PC-9 (cell line): ENCODE results near the gene C11orf52. TPM values are rescaled to one million over a fixed set of nuclear protein-coding genes. Genes with fewer than 3 reads are reported as not detected.
A peak's percentile ranks its signal among the peaks of the same experiment; 100 is the strongest.

ENCODE experiments used
- Bru-seq: library from RNA; stranded (reverse); fragments of 400-500 nt; gene quantifications from one replicate; lab custom pipeline; 2021; lab: Mats Ljungman, UMichigan
- BruChase-seq, 2 experiments: library from RNA; stranded (reverse); fragments of 400-500 nt; gene quantifications; one replicate each; lab custom pipeline; 2021; lab: Mats Ljungman, UMichigan
- BruUV-seq: library from RNA; stranded (reverse); fragments of 400-500 nt; replicated peaks from 2 replicates; lab custom pipeline; 2021; lab: Mats Ljungman, UMichigan
- CTCF ChIA-PET: fragments of 300-600 bp; sonication (Branson Sonifier 250); formaldehyde crosslinking; loops from one replicate; lab custom pipeline; 2022; ENCODE audit warnings: antibody characterized with exemption; lab: Charles Lee
- POLR2A ChIA-PET: fragments of 300-600 bp; sonication (Branson Sonifier 250); formaldehyde crosslinking; loops from one replicate; lab custom pipeline; 2022; ENCODE audit warnings: antibody characterized with exemption; ENCODE audit not compliant: unreplicated experiment; lab: Charles Lee
- DNase-seq, 2 experiments: peaks; one replicate each; pipeline versions ENCODE4 v3.0.0 to v3.0.0-alpha.2; 2015 to 2022; ENCODE audit warnings: mixed read lengths in 1 of 2
- H2AFZ ChIP-seq: fragments of 200-600 bp; sonication (generic); 2 replicates; pipeline ENCODE4 v1.8.1; 2017; ENCODE audit warnings: antibody characterized with exemption
- H3F3A ChIP-seq: fragments of 200-600 bp; sonication (generic); 2 replicates; pipeline ENCODE4 v1.8.1; 2017; ENCODE audit warnings: antibody characterized with exemption, mild to moderate bottlenecking, low read depth; ENCODE audit not compliant: insufficient read depth
- H3K27ac ChIP-seq: fragments of 200-600 bp; sonication (generic); 2 replicates; pipeline ENCODE4 v1.6.1; 2016; ENCODE audit warnings: mixed run types
- H3K27me3 ChIP-seq: fragments of 200-600 bp; sonication (generic); 2 replicates; pipeline ENCODE4 v1.6.1; 2016; ENCODE audit warnings: low read depth, mixed run types; ENCODE audit not compliant: insufficient read depth
- H3K36me3 ChIP-seq: fragments of 200-600 bp; sonication (generic); 2 replicates; pipeline ENCODE4 v1.6.1; 2016; ENCODE audit warnings: low read depth, mixed run types
- H3K4me1 ChIP-seq: fragments of 200-600 bp; sonication (generic); replicated peaks from 2 replicates; pipeline ENCODE4 v1.6.1; 2016; ENCODE audit warnings: mixed run types; ENCODE audit not compliant: insufficient read depth
- H3K4me2 ChIP-seq: fragments of 200-600 bp; sonication (generic); 2 replicates; pipeline ENCODE4 v1.6.1; 2017; ENCODE audit warnings: mixed run types
- H3K4me3 ChIP-seq: fragments of 200-600 bp; sonication (generic); 2 replicates; pipeline ENCODE4 v1.6.1; 2016; ENCODE audit warnings: mixed run types
- H3K79me2 ChIP-seq: fragments of 200-600 bp; sonication (generic); 2 replicates; pipeline ENCODE4 v1.6.1; 2017; ENCODE audit warnings: low read depth, mixed run types
- H3K9me2 ChIP-seq: fragments of 200-600 bp; sonication (generic); 2 replicates; pipeline ENCODE4 v1.8.1; 2017; ENCODE audit warnings: mild to moderate bottlenecking; ENCODE audit not compliant: insufficient read depth
- H3K9me3 ChIP-seq: fragments of 200-600 bp; sonication (generic); 2 replicates; pipeline ENCODE4 v1.8.1; 2016; ENCODE audit warnings: low read depth; ENCODE audit not compliant: insufficient read depth
- H4K20me1 ChIP-seq: fragments of 200-600 bp; sonication (generic); 2 replicates; pipeline ENCODE4 v1.8.1; 2017; ENCODE audit not compliant: insufficient read depth
- CTCF ChIP-seq: fragments of 200-600 bp; sonication (generic); conservative IDR thresholded peaks from 2 replicates; pipeline ENCODE4 v1.6.1; 2017; ENCODE audit warnings: mixed run types, antibody characterized with exemption, mild to moderate bottlenecking, moderate library complexity
- EZH2 ChIP-seq: fragments of 200-600 bp; sonication (generic); IDR thresholded peaks from 2 replicates; pipeline ENCODE4 v1.8.0; 2017; ENCODE audit warnings: antibody characterized with exemption, low read depth
- intact Hi-C: fragments of 100-400 bp; cut with micrococcal nuclease; formaldehyde crosslinking; loops from one replicate; pipeline ENCODE4 v1.10.0; 2022; ENCODE audit not compliant: unreplicated experiment
- long read RNA-seq: library from polyadenylated mRNA; stranded (forward); transcript quantifications from one replicate; pipeline ENCODE4 v2.0.0, GENCODE V29; 2022
- total RNA-seq: library from RNA; stranded (reverse); gene quantifications from 2 replicates; pipeline ENCODE4 v1.2.3, GENCODE V29; 2021

The C11orf52 gene
- 2.9 and 6.4 TPM in 2 replicates for total RNA-seq
- not detected for Bru-seq, nascent RNA
- not detected for BruChase-seq, experiment 1, labeled RNA remaining after a 2-hour chase
- not detected for BruChase-seq, experiment 2, labeled RNA remaining after a 6-hour chase
- long read RNA-seq, transcript C11orf52-201 (4 exons, 1,141 nt) = major isoform, 17 of 18 reads
- long read RNA-seq, partial matches to known transcripts = 0 of 18 reads
- long read RNA-seq, other reads (novel, unspliced or antisense) = 1 of 18 reads

GRCh38 chr11:111918390-111919256, at the start of gene C11orf52:
Gene C11orf52, plus strand, starts transcription at chr11:111918913. Its CDS starts 60 bp downstream, at chr11:111918973.
- peak within 1 kb of the TSS; percentile 66 for H3K27ac ChIP-seq
- no peaks in the 10 kb centered on the region for H4K20me1 ChIP-seq
- H3K4me1 ChIP-seq = peaks cover 33% of the 10 kb centered on the region
- ChIA-PET CTCF (interaction anchor here (0.6 to 1.3 kb wide), 3 partner anchors 11 to 213 kb away, joined by 3 to 10 read pairs (median 3); no protein-coding TSS in a partner anchor), POLR2A (interaction anchor here (0.6 to 0.8 kb wide), 4 partner anchors 8 to 75 kb away, joined by 3 to 5 read pairs (median 3); no protein-coding TSS in a partner anchor)
- peak within 1 kb of the TSS; percentile 73 for H2AFZ ChIP-seq
- H3K36me3 ChIP-seq = no peaks in the 10 kb centered on the region
- peak within 1 kb of the TSS; percentile 74 for H3K4me2 ChIP-seq
- peak; percentile 84 to 99 for DNase-seq
- H3K9me2 ChIP-seq = peaks cover 3% of the 10 kb centered on the region; the same call in 1 of the 2 replicates
- H3K27me3 ChIP-seq = no peaks in the 10 kb centered on the region
- peaks cover 35% of the 10 kb centered on the region for H3F3A ChIP-seq
- no peaks in the 10 kb centered on the region for H3K9me3 ChIP-seq
- peak within 1 kb of the TSS; percentile 49; the same call in 1 of the 2 replicates for H3K4me3 ChIP-seq
- no TSS peak for BruUV-seq
- no peaks in the 10 kb centered on the region for H3K79me2 ChIP-seq
- intact Hi-C loops = loop anchor here (2.0 kb wide), 1 partner anchor 40 kb away; the partner anchor contains the start of genes CFAP68 and FDXACB1
- TF ChIP-seq EZH2 (no peak), CTCF (0 out of 2 replicates have a peak, but pooled peaks have one; percentile 13)

- Histone ChIP-seq H2AFZ (no peak overlapping the region), H4K20me1 (no peaks in the 10 kb centered on the region), H3K9me2 (no peaks in the 10 kb centered on the region), H3F3A (peaks cover 9% of the 10 kb centered on the region), H3K79me2 (0 out of 2 replicates have a peak, but pooled peaks cover 8% of the 10 kb centered on the region), H3K4me3 (peak overlapping the region; percentile 99; the same call in 1 of the 2 replicates), H3K27me3 (no peaks in the 10 kb centered on the region), H3K36me3 (peaks cover 9% of the 10 kb centered on the region; the same call in 1 of the 2 replicates), H3K27ac (no peak overlapping the region), H3K4me1 (peaks cover 13% of the 10 kb centered on the region), H3K9me3 (no peaks in the 10 kb centered on the region), H3K4me2 (peak overlapping the region; percentile 92)
- TF ChIP-seq CTCF = no peak
- no peak for TF ChIP-seq EZH2
- no peak for DNase-seq
- BruUV-seq = no TSS peak
- ChIA-PET POLR2A (interaction anchor here (0.5 to 1.1 kb wide), 2 partner anchors 23 to 48 kb away, joined by 3 to 10 read pairs; partner anchors contain the start of gene C11orf52), CTCF (interaction anchor here (0.8 to 1.6 kb wide), 3 partner anchors 24 to 112 kb away, joined by 3 to 6 read pairs (median 6); no protein-coding TSS in a partner anchor)
- intact Hi-C loops = loop anchor here (10.0 kb wide), 1 partner anchor 295 kb away; the partner anchor contains the start of genes IL18 and TEX12
Measured at GRCh38 chr11:111870113-111870512, 48.6 kb upstream of the C11orf52 start.
